ENCODE data around the gene CDH4.

CDH4 gene

GRCh38 chr20:61590236-61590635 is 338.2 kb downstream of the CDH4 start:
- TF ChIP-seq REST (IDR thresholded peaks at IDR 0.05; ENCODE audit: low read depth): no peak
- no peak for TF ChIP-seq YY1 (IDR thresholded peaks at IDR 0.05; ENCODE audit: low read depth)
- TF ChIP-seq ZBTB7A (IDR thresholded peaks at IDR 0.05; ENCODE audit: low read depth): no peak
- TF ChIP-seq USF1 (IDR thresholded peaks at IDR 0.05): no peak
- TF ChIP-seq, protein P1, sequence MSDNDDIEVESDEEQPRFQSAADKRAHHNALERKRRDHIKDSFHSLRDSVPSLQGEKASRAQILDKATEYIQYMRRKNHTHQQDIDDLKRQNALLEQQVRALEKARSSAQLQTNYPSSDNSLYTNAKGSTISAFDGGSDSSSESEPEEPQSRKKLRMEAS (IDR thresholded peaks at IDR 0.05): no peak
- TF ChIP-seq FOXM1 (IDR thresholded peaks at IDR 0.05; ENCODE audit: borderline replicate concordance, low read depth): no peak
- no peak for TF ChIP-seq TAF1 (IDR thresholded peaks at IDR 0.05; ENCODE audit: low read depth)
- no peak for TF ChIP-seq RAD21 (IDR thresholded peaks at IDR 0.05; ENCODE audit: low read depth)
- no peak for TF ChIP-seq CREB1 (IDR thresholded peaks at IDR 0.05; ENCODE audit: low read depth)
- TF ChIP-seq EP300 (IDR thresholded peaks at IDR 0.05; ENCODE audit: borderline replicate concordance): no peak
- TF ChIP-seq NFIC (IDR thresholded peaks at IDR 0.05): no peak

- TF ChIP-seq, protein P1 (IDR thresholded peaks at IDR 0.05): no peak
- TF ChIP-seq RAD21 (IDR thresholded peaks at IDR 0.05; ENCODE audit: low read depth) (no peak), FOXM1 (IDR thresholded peaks at IDR 0.05; ENCODE audit: borderline replicate concordance, low read depth) (no peak), EGR1 (IDR thresholded peaks at IDR 0.05) (no peak)
Measured at GRCh38 chr20:61593516-61593915, 341.5 kb downstream of the CDH4 start.

DNA sequence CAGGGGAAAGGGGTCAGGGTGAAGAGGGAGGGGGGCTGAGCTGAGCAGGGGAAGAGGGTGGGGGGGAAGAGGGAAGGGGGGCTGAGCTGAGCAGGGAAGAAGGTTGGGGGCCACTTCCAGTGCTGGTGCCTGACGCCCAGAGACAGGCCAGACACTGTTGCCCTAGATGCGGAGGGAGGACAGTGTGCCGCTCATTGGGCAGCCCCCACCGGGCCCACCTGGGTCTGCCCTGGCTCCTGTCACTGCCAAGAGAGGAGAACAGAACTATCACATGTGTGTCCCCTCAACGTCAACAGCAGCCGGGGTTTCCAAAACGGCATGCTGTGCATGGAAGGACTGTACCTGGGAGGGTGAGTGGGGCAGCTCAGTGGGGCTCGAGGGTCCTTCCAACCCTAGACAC is 342.1 kb downstream of the CDH4 start:
- no peak for TF ChIP-seq NFIC (IDR thresholded peaks at IDR 0.05)
- TF ChIP-seq TEAD4 (IDR thresholded peaks at IDR 0.05): no peak
- no peak for TF ChIP-seq RAD21 (IDR thresholded peaks at IDR 0.05; ENCODE audit: low read depth)
- TF ChIP-seq CEBPB (IDR thresholded peaks at IDR 0.05): no peak
- no peak for TF ChIP-seq USF1 (IDR thresholded peaks at IDR 0.05)
- no peak for TF ChIP-seq TAF1 (IDR thresholded peaks at IDR 0.05; ENCODE audit: low read depth)
- TF ChIP-seq TCF12 (IDR thresholded peaks at IDR 0.05; ENCODE audit: low read depth): no peak
- TF ChIP-seq EGR1 (IDR thresholded peaks at IDR 0.05): no peak
- no peak for TF ChIP-seq ZBTB7A (IDR thresholded peaks at IDR 0.05; ENCODE audit: low read depth)
- no peak for TF ChIP-seq EP300 (IDR thresholded peaks at IDR 0.05; ENCODE audit: borderline replicate concordance)
- TF ChIP-seq CREB1 (IDR thresholded peaks at IDR 0.05; ENCODE audit: low read depth): no peak
- no peak for TF ChIP-seq YY1 (IDR thresholded peaks at IDR 0.05; ENCODE audit: low read depth)
- TF ChIP-seq, protein P1 (IDR thresholded peaks at IDR 0.05): no peak
- no peak for TF ChIP-seq FOXM1 (IDR thresholded peaks at IDR 0.05; ENCODE audit: borderline replicate concordance, low read depth)
- no peak for TF ChIP-seq REST (IDR thresholded peaks at IDR 0.05; ENCODE audit: low read depth)

DNA sequence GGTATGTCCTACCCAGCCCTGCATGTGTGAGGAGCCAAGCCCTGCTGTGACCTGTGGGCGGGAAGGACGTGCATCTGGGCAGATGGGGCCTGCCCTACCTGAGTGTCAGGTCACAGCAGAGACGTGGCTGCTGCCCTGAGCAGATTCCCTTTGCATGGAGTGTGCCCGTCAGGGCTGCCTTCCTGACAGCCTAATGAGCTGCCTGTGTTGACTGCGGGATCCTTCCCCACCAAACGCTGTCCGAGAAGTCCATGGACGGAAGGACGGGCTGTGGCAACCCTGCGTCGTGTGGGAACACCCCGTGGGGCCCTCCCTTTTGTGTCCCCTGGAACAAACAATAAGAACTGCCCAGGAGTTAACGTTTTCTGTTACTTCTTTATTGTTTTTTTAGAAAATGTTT is 343.2 kb downstream of the CDH4 start:
- TF ChIP-seq YY1 (IDR thresholded peaks at IDR 0.05; ENCODE audit: low read depth): no peak
- no peak for TF ChIP-seq EGR1 (IDR thresholded peaks at IDR 0.05)
- TF ChIP-seq TAF1 (IDR thresholded peaks at IDR 0.05; ENCODE audit: low read depth): no peak
- TF ChIP-seq CREB1 (IDR thresholded peaks at IDR 0.05; ENCODE audit: low read depth): no peak
- TF ChIP-seq TEAD4 (IDR thresholded peaks at IDR 0.05): no peak
- TF ChIP-seq, protein P1 (IDR thresholded peaks at IDR 0.05): no peak
- TF ChIP-seq ZBTB7A (IDR thresholded peaks at IDR 0.05; ENCODE audit: low read depth): no peak
- no peak for TF ChIP-seq CEBPB (IDR thresholded peaks at IDR 0.05)
- no peak for TF ChIP-seq RAD21 (IDR thresholded peaks at IDR 0.05; ENCODE audit: low read depth)
- TF ChIP-seq EP300 (IDR thresholded peaks at IDR 0.05; ENCODE audit: borderline replicate concordance): no peak
- no peak for TF ChIP-seq FOXM1 (IDR thresholded peaks at IDR 0.05; ENCODE audit: borderline replicate concordance, low read depth)

GRCh38 chr20:61596687-61597330 is 344.7 kb downstream of the CDH4 start:
- TF ChIP-seq, protein P1 (IDR thresholded peaks at IDR 0.05): no peak
- TF ChIP-seq ZBTB7A (IDR thresholded peaks at IDR 0.05; ENCODE audit: low read depth) (no peak), EP300 (IDR thresholded peaks at IDR 0.05; ENCODE audit: borderline replicate concordance) (no peak), RAD21 (IDR thresholded peaks at IDR 0.05; ENCODE audit: low read depth) (no peak), FOXM1 (IDR thresholded peaks at IDR 0.05; ENCODE audit: borderline replicate concordance, low read depth) (no peak), TAF1 (IDR thresholded peaks at IDR 0.05; ENCODE audit: low read depth) (no peak), EGR1 (IDR thresholded peaks at IDR 0.05) (no peak), TCF12 (IDR thresholded peaks at IDR 0.05; ENCODE audit: low read depth) (no peak), YY1 (IDR thresholded peaks at IDR 0.05; ENCODE audit: low read depth) (no peak), TEAD4 (IDR thresholded peaks at IDR 0.05) (no peak), CEBPB (IDR thresholded peaks at IDR 0.05) (no peak), CREB1 (IDR thresholded peaks at IDR 0.05; ENCODE audit: low read depth) (no peak), USF1 (IDR thresholded peaks at IDR 0.05) (no peak), NFIC (IDR thresholded peaks at IDR 0.05) (no peak), REST (IDR thresholded peaks at IDR 0.05; ENCODE audit: low read depth) (no peak)

Measured in Ishikawa (cell line).